ENCODE data around the gene CNTNAP2. TPM values are rescaled to one million over a fixed set of nuclear protein-coding genes. Genes with fewer than 3 reads are reported as not detected.
A peak's percentile ranks its signal among the peaks of the same experiment; 100 is the strongest.

Gene CNTNAP2
- total and polyA plus RNA-seq, 9 donors: 8.3 to 18.8 (median 10.4) TPM

- no peak for DNase-seq
- no peaks in the 10 kb centered on the region for H3K9me3 ChIP-seq (replicated peaks; ENCODE audit: control insufficient read depth, low read depth, low read length)
- no peaks in the 10 kb centered on the region for H3K27me3 ChIP-seq (ENCODE audit: control insufficient read depth, insufficient read depth, low read length)
- no peaks in the 10 kb centered on the region for H3K36me3 ChIP-seq (ENCODE audit: control insufficient read depth, insufficient read depth, low read length)
- H3K27ac ChIP-seq (ENCODE audit: low read length): no peak overlapping the region
- no peak overlapping the region for H3K4me3 ChIP-seq (ENCODE audit: low read length)
- H3K4me1 ChIP-seq (ENCODE audit: control insufficient read depth, insufficient read depth, low read length): no peaks in the 10 kb centered on the region
- 67% methylated on average over 1 of the region's 2 CpGs for WGBS (ENCODE audit: insufficient coverage)
Observed at GRCh38 chr7:146647445-146647844, 530.8 kb downstream of the CNTNAP2 start.

GRCh38 chr7:146652176-146652575 is 535.6 kb downstream of the CNTNAP2 start:
- Histone ChIP-seq H3K9me3 (replicated peaks; ENCODE audit: control insufficient read depth, low read depth, low read length) (no peaks in the 10 kb centered on the region), H3K27me3 (ENCODE audit: control insufficient read depth, insufficient read depth, low read length) (no peaks in the 10 kb centered on the region), H3K4me3 (ENCODE audit: low read length) (no peak overlapping the region), H3K4me1 (ENCODE audit: control insufficient read depth, insufficient read depth, low read length) (no peaks in the 10 kb centered on the region), H3K27ac (ENCODE audit: low read length) (no peak overlapping the region), H3K36me3 (ENCODE audit: control insufficient read depth, insufficient read depth, low read length) (no peaks in the 10 kb centered on the region)
- no CpG with 5 or more reads among the region's 2 CpGs for WGBS (ENCODE audit: insufficient coverage)
- no peak for DNase-seq

GRCh38 chr7:146654048-146654447 is 537.4 kb downstream of the CNTNAP2 start:
- H3K4me1 ChIP-seq (ENCODE audit: control insufficient read depth, insufficient read depth, low read length): no peaks in the 10 kb centered on the region
- no peak overlapping the region for H3K27ac ChIP-seq (ENCODE audit: low read length)
- no peaks in the 10 kb centered on the region for H3K36me3 ChIP-seq (ENCODE audit: control insufficient read depth, insufficient read depth, low read length)
- 57% methylated on average over 4 of the region's 5 CpGs for WGBS (ENCODE audit: insufficient coverage)
- no peak overlapping the region for H3K4me3 ChIP-seq (ENCODE audit: low read length)
- H3K27me3 ChIP-seq (ENCODE audit: control insufficient read depth, insufficient read depth, low read length): no peaks in the 10 kb centered on the region
- H3K9me3 ChIP-seq (replicated peaks; ENCODE audit: control insufficient read depth, low read depth, low read length): no peaks in the 10 kb centered on the region
- no peak for DNase-seq

GRCh38 chr7:146655928-146656797 is 539.6 kb downstream of the CNTNAP2 start:
- Histone ChIP-seq H3K4me1 (ENCODE audit: control insufficient read depth, insufficient read depth, low read length) (no peaks in the 10 kb centered on the region), H3K9me3 (replicated peaks; ENCODE audit: control insufficient read depth, low read depth, low read length) (no peaks in the 10 kb centered on the region), H3K36me3 (ENCODE audit: control insufficient read depth, insufficient read depth, low read length) (no peaks in the 10 kb centered on the region), H3K27me3 (ENCODE audit: control insufficient read depth, insufficient read depth, low read length) (no peaks in the 10 kb centered on the region), H3K4me3 (ENCODE audit: low read length) (no peak overlapping the region), H3K27ac (ENCODE audit: low read length) (no peak overlapping the region)
- WGBS (ENCODE audit: insufficient coverage): 0% methylated on average over 3 of the region's 9 CpGs
- DNase-seq: peak; percentile 74

DNA sequence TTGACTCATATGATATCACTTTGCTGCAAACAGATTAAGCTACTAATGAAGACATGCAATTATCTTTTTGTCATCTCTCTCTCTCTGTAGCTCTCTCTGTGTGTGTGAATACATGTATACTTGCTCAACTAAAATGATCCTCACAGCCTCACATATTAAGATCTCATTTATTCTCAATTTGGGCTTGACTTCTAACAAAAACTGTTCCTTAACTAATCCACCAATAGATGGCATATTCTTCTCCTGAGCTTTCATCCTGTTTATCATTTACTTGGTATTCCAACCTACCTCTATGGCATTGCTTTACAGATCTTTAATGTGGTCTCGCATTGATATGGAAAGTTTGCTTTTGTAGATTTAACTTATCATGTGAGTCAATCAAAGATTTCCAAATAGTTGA is 540.4 kb downstream of the CNTNAP2 start:
- no peak overlapping the region for H3K27ac ChIP-seq (ENCODE audit: low read length)
- H3K4me3 ChIP-seq (ENCODE audit: low read length): no peak overlapping the region
- no CpG with 5 or more reads among the region's 1 CpG for WGBS (ENCODE audit: insufficient coverage)
- no peak for DNase-seq
- no peaks in the 10 kb centered on the region for H3K4me1 ChIP-seq (ENCODE audit: control insufficient read depth, insufficient read depth, low read length)
- no peaks in the 10 kb centered on the region for H3K36me3 ChIP-seq (ENCODE audit: control insufficient read depth, insufficient read depth, low read length)
- H3K9me3 ChIP-seq (replicated peaks; ENCODE audit: control insufficient read depth, low read depth, low read length): no peaks in the 10 kb centered on the region
- H3K27me3 ChIP-seq (ENCODE audit: control insufficient read depth, insufficient read depth, low read length): no peaks in the 10 kb centered on the region

DNA sequence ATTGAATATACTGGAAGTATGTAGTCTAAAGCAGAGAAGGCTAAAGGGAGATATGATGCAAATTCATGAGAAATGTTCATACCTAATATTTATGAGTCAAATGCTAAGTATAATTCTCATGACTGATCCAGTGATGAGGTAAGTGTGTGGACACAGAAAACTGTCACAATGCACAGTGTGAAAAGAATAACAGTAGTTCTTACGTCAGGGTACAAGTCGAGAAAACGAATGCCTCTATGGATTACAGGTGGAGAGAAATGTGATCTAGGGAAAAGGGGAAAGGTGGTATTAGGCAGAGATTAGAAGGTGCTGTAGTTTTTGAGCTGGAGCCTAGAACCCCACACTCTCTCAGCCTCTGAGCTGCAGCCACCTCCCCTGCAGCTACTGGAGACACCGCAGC is 542.0 kb downstream of the CNTNAP2 start:
- no peak overlapping the region for H3K4me3 ChIP-seq (ENCODE audit: low read length)
- DNase-seq: no peak
- no peaks in the 10 kb centered on the region for H3K9me3 ChIP-seq (replicated peaks; ENCODE audit: control insufficient read depth, low read depth, low read length)
- H3K27me3 ChIP-seq (ENCODE audit: control insufficient read depth, insufficient read depth, low read length): no peaks in the 10 kb centered on the region
- H3K4me1 ChIP-seq (ENCODE audit: control insufficient read depth, insufficient read depth, low read length): no peaks in the 10 kb centered on the region
- H3K36me3 ChIP-seq (ENCODE audit: control insufficient read depth, insufficient read depth, low read length): no peaks in the 10 kb centered on the region
- WGBS (ENCODE audit: insufficient coverage): no CpG with 5 or more reads among the region's 4 CpGs
- H3K27ac ChIP-seq (ENCODE audit: low read length): no peak overlapping the region

DNA sequence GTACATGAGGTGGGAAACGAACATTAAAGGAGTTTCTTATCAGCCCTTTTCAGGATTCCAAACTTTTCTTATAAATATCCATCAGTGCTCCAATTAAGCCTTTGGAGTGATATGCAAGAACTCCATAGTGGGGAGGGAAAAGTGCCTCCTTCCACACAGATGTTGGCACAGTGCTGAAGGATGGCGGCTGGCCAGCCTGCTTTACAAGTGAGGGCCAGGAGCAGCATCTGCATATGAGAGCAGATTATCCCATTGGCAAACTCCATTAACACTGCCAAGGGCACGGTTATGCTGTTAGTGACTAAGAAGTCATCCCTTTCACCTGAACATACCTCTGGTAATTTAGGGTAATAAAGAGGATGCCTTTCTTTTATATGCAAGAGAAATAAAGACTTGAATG is 543.1 kb downstream of the CNTNAP2 start:
- no peaks in the 10 kb centered on the region for H3K27me3 ChIP-seq (ENCODE audit: control insufficient read depth, insufficient read depth, low read length)
- H3K27ac ChIP-seq (ENCODE audit: low read length): no peak overlapping the region
- H3K36me3 ChIP-seq (ENCODE audit: control insufficient read depth, insufficient read depth, low read length): no peaks in the 10 kb centered on the region
- WGBS (ENCODE audit: insufficient coverage): no CpG with 5 or more reads among the region's 3 CpGs
- H3K9me3 ChIP-seq (replicated peaks; ENCODE audit: control insufficient read depth, low read depth, low read length): no peaks in the 10 kb centered on the region
- no peak for DNase-seq
- H3K4me3 ChIP-seq (ENCODE audit: low read length): no peak overlapping the region
- no peaks in the 10 kb centered on the region for H3K4me1 ChIP-seq (ENCODE audit: control insufficient read depth, insufficient read depth, low read length)

GRCh38 chr7:146660839-146661238 is 544.2 kb downstream of the CNTNAP2 start:
- 42% methylated on average over 3 of the region's 5 CpGs for WGBS (ENCODE audit: insufficient coverage)
- Histone ChIP-seq H3K36me3 (ENCODE audit: control insufficient read depth, insufficient read depth, low read length) (no peaks in the 10 kb centered on the region), H3K4me3 (ENCODE audit: low read length) (no peak overlapping the region), H3K4me1 (ENCODE audit: control insufficient read depth, insufficient read depth, low read length) (no peaks in the 10 kb centered on the region), H3K27ac (ENCODE audit: low read length) (no peak overlapping the region), H3K9me3 (replicated peaks; ENCODE audit: control insufficient read depth, low read depth, low read length) (no peaks in the 10 kb centered on the region), H3K27me3 (ENCODE audit: control insufficient read depth, insufficient read depth, low read length) (no peaks in the 10 kb centered on the region)
- peak; percentile 7 for DNase-seq

DNA sequence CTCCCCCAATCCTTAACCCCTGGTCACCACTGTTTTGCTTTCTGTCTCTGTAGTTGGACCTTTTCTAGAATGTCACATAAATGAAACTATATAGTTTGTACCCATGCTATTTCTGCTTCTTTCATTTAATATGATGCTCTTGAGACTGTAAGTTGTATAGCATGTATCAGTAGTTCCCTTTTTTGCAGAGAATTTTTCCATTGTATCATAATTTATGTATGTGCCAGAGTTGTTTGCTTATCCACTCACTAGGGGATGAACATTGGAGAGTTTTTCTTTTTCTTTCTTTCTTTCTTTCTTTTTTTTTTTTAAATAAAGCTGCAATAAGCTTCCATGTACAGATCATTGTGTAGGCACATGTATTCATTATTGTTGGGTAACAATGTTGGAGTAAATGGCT is 544.8 kb downstream of the CNTNAP2 start:
- Histone ChIP-seq H3K4me3 (ENCODE audit: low read length) (no peak overlapping the region), H3K9me3 (replicated peaks; ENCODE audit: control insufficient read depth, low read depth, low read length) (no peaks in the 10 kb centered on the region), H3K27ac (ENCODE audit: low read length) (no peak overlapping the region), H3K36me3 (ENCODE audit: control insufficient read depth, insufficient read depth, low read length) (no peaks in the 10 kb centered on the region), H3K27me3 (ENCODE audit: control insufficient read depth, insufficient read depth, low read length) (no peaks in the 10 kb centered on the region), H3K4me1 (ENCODE audit: control insufficient read depth, insufficient read depth, low read length) (no peaks in the 10 kb centered on the region)
- peak; percentile 20 for DNase-seq

- Histone ChIP-seq H3K27ac (ENCODE audit: low read length) (no peak overlapping the region), H3K27me3 (ENCODE audit: control insufficient read depth, insufficient read depth, low read length) (no peaks in the 10 kb centered on the region), H3K4me3 (ENCODE audit: low read length) (no peak overlapping the region), H3K9me3 (replicated peaks; ENCODE audit: control insufficient read depth, low read depth, low read length) (no peaks in the 10 kb centered on the region), H3K4me1 (ENCODE audit: control insufficient read depth, insufficient read depth, low read length) (no peaks in the 10 kb centered on the region), H3K36me3 (ENCODE audit: control insufficient read depth, insufficient read depth, low read length) (no peaks in the 10 kb centered on the region)
- no peak for DNase-seq
- WGBS (ENCODE audit: insufficient coverage): 84% methylated on average over 11 of the region's 12 CpGs
Observed at GRCh38 chr7:146661929-146662328, 545.3 kb downstream of the CNTNAP2 start.

GRCh38 chr7:146665023-146665422 is 548.4 kb downstream of the CNTNAP2 start:
- DNase-seq: no peak
- Histone ChIP-seq H3K4me1 (ENCODE audit: control insufficient read depth, insufficient read depth, low read length) (no peaks in the 10 kb centered on the region), H3K4me3 (ENCODE audit: low read length) (no peak overlapping the region), H3K9me3 (replicated peaks; ENCODE audit: control insufficient read depth, low read depth, low read length) (no peaks in the 10 kb centered on the region), H3K36me3 (ENCODE audit: control insufficient read depth, insufficient read depth, low read length) (no peaks in the 10 kb centered on the region), H3K27me3 (ENCODE audit: control insufficient read depth, insufficient read depth, low read length) (no peaks in the 10 kb centered on the region), H3K27ac (ENCODE audit: low read length) (no peak overlapping the region)
- 93% methylated on average over 6 of the region's 12 CpGs for WGBS (ENCODE audit: insufficient coverage)
